ENCODE data around the gene MIPOL1.
"Not testable (repeated sequence)": the region's sequence is repeated elsewhere in the genome, so short reads cannot be mapped to it uniquely, and the experiment has no call there.

MIPOL1 gene

GRCh38 chr14:37295262-37295661 is 97.5 kb downstream of the MIPOL1 start:
- not testable (repeated sequence) for DNase-seq

DNA sequence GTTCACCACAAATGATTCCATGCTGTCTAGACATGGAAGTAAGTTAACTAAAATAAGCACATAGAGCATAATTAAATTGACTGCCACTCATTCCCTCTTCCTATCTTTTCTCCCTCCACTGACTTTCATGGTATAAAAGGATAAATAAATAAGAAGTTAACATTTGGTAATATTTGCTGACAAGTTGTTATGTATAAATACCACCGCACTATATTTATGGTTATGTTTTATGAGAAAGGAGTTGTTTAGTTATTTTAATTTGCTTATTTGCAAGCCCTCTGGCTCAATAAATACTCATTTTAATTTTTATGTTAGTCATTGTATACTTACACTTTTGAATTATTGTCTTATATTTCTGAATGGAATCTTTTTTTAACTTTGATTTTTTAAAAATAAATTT is 113.5 kb downstream of the MIPOL1 start:
- DNase-seq, result no peak

DNA sequence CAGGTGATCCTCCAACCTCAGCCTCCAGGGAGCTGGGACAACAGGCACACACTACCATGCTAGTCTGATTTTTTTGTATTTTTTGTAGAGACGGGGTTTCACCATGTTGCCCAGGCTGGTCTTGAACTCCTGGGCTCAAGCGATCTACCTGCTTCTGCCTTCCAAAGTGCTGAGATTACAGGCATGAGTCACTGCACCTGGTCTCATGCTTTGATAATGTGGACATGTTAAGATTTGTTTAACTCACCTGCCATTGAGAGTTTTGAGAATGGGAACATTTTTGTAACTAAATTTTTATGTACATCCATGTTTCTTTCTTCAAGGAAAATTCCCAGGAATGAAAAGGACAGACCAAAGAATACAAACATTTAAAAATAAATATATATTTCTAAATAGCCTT is 121.2 kb downstream of the MIPOL1 start:
- no peak for DNase-seq

GRCh38 chr14:37320106-37320505 is 122.4 kb downstream of the MIPOL1 start:
- DNase-seq, result no peak

DNA sequence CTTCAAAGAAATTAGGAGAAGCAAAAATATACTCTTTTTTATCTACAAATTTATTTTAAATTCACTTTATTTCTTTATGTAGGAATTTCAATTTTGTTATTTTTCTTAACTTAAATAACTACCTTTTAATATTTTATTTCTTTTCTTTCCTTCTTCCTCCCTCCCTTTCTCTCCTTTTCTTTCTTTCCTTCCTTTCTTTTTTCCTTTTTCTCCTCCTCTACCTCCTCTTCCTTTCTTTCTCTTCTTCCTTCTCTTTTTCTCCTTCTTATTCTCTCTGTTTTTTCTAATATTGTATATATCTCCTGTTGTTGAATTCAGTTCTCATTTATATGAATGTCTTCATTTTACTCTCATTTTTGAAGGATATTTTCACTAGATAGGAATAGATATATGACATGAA is 127.6 kb downstream of the MIPOL1 start:
- DNase-seq, result no peak

DNA sequence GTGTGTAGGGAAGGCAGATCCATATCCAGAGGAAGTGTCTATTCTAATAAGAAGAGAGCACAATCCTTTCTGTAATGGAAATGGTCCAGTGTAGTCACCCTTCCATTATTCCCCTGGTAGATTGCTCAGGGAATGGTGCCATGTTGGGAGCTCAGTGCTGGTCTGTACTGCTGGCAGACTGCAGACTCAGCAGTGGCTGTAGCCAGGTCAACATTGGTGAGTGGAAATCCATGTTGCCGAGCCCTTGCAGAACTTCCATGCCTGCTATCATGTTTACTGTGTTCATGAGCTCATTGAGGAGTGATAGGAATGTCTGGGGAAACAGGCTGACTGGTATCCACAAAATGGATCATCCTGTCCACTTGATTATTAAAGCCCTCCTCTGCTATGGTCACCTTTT is 128.7 kb downstream of the MIPOL1 start:
- DNase-seq, result no peak

DNA sequence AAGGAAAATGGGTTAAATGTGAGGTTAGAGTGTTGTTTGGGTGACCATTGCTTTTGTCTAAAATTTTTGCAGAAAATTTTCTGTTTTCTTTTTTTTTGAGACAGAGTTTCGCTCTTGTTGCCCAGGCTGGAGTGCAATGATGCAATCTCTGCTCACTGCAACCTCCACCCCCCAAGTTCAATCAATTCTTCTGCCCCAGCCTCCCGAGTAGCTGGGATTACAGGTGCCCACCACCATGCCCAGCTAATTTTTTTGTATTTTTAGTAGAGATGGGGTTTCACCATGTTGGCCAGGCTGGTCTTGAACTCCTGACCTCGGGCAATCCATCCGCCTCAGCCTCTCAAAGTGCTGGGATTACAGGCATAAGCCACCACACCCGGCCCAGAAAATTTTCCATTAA is 130.2 kb downstream of the MIPOL1 start:
- DNase-seq, result not testable (repeated sequence)

DNA sequence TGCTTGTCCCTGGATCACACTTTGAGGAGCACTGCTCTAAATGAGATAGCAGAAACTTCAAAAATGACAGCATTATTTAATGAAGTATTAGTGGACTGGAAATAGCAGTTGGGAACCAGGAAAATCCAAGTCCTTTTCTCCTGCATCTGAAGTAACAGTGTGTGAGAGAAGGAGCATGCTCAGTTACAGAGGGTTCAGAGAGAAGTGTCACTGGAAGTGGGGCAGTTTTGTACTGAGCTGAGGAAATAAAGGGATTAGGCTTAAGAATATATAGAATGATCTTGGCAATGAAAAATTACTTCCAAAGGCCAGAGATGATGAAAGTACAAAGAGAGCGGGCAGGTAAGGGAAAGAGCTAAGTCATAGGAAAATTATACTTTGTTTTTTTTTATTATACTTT is 130.9 kb downstream of the MIPOL1 start:
- DNase-seq, result no peak

DNA sequence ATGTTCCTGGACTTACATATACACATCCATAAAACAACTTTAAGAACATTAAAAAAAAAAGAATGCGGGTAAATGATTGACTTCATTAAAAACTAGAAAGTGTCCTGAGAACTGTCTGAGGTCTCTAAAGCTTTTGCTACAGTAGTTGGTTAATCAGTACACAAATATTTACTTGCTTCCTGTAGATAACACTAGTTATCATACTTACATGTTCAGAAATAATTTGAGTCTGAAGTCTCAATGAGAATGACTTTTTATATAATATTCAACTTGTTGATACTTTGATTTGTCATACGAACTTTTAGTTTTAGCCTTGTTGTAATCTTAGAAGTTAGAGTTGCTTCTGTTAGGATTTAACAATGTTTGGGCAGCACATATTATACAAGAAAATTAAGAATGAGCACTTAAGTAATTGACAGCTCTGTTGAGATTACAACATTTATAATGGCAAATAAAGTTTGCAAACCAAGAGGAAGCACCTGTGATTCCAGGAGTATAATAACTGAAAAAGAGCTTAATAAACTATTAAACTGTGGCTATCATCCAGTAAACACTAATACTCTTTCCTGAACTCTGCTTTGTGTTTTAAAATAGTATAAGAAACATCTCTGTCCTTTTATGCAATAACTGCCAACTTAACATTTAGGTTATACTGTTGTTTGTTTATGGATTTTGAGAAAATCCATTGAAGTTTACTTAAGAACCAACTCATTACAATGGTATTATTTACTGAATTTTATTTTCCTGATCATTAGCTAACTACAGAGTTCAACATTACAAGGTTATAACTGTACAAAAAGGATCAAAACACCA is 131.7 kb downstream of the MIPOL1 start:
- no peak for DNase-seq

DNA sequence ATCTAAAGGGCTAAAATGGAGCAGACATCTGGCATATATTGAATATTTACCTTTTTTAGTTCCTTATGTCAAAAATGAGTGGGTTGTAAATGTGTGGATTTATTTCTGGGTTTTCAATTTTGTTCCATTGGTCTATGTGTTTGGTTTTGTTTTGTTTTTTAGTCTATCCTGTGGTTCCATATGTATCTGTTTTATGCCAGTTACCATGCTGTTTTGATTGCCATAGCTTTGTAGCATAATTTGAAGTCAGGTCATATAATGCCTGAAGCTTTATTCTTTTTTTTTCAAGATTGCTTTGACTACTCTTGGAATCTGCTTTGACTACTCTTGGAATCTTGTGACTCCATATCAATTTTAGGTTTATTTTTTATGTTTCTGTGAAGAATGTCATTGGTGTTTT is 133.2 kb downstream of the MIPOL1 start:
- DNase-seq, result no peak

DNA sequence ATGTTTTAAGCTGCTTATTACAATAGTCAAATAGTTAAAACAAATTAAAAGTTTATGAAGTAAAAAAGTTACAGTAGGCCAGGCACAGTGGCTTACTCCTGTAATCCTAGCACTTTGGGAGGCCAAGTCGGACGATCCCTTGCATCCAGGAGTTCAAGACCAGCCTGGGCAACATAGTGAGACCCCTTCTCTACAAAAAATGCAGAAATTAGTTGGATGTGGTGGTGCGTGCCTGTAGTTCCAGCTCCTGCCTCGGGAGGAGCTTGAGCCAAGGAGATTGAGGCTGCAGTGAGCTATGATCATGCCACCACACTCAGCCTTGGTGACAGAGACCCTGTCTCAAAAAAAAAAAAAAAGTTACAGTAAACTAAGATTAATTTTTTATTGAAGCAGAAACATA is 142.6 kb downstream of the MIPOL1 start:
- DNase-seq, result no peak

GRCh38 chr14:37343307-37344094 is 145.8 kb downstream of the MIPOL1 start:
- DNase-seq, result no peak

- DNase-seq, result no peak
Measured at GRCh38 chr14:37363661-37364060, 165.9 kb downstream of the MIPOL1 start.

GRCh38 chr14:37369425-37369824 is 171.7 kb downstream of the MIPOL1 start:
- no peak for DNase-seq

GRCh38 chr14:37375566-37375965 is 177.8 kb downstream of the MIPOL1 start:
- DNase-seq, result no peak

DNA sequence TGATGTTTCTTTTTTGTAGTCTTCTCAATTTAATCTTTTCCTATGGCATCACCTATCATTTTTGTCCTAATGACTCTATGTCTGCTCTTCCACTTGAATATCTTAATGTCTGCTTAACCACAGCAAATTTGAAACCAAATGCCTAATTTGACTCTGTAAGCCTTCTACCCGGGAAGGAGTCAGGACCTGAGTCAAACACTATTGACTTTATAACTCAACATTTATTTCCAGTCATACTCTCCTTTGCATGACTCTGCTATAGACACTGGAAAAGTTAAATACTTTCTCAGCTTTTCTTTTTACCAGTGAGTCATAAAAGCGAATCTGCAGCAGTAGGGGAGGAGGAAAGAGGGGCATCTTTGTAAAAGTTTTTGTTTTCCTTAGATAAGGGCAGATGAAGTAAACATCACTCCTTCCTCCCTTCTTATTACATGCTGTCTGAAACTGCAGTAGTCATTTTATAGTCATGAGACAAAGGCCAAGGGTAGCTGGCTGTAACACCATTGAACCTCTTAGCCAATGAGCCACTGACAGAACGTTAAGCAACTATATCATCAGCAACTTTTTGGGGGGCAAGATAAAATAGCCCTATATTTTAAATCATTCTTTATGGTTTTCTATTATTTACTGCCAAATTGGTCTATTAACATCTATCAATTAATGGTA is 179.3 kb downstream of the MIPOL1 start:
- DNase-seq, result no peak

DNA sequence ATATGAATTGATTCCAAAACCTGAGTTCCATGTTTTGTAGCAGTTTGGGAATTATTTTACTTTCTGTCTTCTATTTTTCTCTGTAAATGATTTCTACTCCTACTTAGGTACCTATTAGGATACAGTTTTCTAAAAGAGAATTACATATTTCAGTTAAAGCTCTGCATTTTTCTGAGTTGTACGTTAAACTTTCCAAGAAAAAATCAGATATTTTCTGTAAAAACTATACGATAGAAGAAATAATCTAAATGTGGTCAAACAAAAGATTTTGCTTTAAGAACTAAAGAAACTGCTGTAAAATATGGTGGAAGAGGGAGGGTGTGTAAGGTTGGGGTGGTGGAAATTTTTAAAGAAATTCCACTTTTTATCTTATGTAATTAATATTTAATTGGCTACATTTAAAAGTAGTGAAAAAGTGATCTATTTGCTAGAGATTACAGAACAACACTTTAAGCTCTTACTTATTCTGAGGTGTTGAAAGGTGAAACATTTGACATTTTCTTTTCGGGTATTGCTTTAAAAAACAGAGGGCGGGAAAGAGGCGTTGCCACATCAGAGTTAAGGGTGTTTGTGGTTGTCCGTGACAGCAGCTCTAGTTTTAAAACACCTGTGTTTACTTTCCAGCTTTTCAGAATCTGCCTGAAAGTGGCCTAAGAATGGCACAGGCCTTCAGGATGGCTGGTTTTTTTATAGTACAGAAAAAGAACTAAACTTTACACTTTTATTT is 187.3 kb downstream of the MIPOL1 start:
- no peak for DNase-seq

DNA sequence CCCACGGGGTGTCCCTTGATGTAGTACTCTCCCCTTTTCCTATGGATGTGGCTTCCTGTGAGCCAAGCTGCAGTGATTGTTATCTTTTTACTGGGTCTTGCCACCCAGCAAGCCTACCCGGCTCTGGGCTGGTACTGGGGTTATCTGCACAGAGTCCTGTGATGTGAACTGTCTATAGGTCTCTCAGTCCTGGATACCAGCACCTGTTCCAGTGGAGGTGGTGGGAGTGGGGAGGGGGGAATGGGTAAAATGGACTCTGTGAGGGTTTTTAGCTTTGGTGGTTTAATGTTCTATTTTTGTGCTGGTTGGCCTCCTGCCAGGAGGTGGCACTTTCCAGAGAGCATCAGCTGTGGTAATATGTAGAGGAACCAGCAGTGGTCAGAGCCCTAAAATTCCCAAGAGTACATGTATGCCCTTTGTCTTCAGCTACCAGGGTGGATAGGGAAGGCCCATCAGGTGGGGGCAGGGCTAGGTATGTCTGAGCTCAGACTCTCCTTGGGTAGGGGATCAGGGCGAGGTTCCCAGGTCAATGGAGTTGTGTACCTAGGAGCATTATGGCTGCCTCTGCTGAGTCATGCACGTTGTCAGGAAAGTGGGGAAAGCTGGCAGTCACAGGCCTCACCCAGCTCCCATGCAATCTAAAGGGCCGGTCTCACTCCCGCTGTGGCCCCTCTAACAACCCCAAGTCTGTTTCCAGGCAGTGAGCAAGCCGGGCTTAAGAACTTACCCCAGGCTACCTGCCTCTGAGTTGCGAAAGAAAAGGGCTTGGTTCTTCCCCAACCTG is 199.6 kb downstream of the MIPOL1 start:
- DNase-seq, result not testable (repeated sequence)

DNA sequence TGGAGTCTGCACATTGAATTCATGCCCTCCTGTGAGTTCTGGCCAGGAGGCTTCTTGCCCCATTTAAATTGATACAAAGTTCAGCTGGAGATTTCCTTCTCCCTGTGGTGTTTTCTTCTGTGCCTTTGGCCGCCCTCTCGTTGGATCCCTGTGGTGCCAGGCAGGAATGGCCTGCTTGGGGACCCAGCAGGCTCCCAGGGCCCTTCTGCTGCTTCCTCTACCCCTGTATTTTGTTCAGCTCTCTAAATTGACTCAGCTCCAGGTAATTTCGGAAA is 200.1 kb downstream of the MIPOL1 start:
- no peak for DNase-seq

DNA sequence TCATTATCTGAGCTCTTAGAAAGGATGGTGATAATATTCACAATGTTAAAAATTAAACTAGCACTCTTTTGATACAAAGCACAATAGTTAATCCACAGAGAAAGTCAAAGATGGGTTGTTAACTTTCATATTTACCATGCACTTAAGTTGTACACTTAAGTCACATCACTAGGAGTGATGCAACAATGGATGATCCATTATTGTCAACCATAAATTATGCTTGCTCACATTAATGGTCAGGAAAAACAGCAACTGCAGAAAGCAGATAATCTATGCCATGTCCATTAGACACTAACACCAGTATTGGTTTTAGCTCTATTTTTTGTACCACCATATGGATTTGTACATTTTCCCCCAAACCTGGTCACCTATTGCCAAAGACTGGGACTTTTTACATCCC is 201.8 kb downstream of the MIPOL1 start:
- DNase-seq, result no peak

- no peak for DNase-seq
Measured at GRCh38 chr14:37401093-37401492, 203.4 kb downstream of the MIPOL1 start.

DNA sequence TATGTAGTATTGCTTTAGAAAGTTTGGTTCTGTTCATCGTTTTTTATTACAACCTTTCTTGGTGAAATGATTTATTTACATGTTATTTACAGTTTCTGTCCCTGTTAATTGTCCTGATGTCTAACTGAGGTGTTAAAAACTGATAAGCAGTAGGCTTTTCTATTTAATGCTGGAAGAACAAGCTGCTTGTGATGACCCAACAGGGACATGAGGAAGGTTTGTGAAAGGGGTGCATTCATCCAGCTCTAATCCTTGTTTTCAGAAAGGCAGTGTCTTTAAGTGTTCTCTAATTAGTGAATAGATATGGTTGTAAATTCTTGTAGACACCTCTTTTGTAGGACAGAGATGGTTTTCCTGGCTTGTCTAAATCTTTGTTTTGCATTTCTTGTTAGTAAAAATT is 205.9 kb downstream of the MIPOL1 start:
- no peak for DNase-seq

DNA sequence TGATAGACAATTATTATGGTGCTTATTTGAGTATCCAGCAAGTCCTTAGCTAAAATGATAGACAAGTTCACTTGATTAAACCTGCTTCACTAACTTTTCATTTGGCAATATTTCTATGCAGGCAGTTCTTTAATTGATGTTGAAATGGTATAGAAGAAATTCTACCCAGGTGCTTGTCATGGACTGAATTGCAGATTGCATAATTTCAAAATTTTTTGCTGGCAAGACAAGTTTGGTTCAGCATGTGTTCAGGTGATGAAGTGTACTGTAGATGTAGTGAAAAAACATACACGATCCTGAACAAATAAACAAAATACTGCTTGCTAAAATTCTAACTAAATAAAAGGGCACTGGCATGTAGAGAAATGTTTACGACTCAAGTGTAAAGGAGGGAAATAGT is 208.4 kb downstream of the MIPOL1 start:
- DNase-seq, result no peak
